Ectodermal cell (in vitro differentiated cells): ENCODE results near the gene AMBN.
"Not testable (repeated sequence)": the region's sequence is repeated elsewhere in the genome, so short reads cannot be mapped to it uniquely, and the experiment has no call there.

Source experiments
- H3K27ac ChIP-seq: 2 replicates; pipeline ENCODE4 v1.7.0; 2013; ENCODE audit warnings: mild to moderate bottlenecking, low read depth, low read length; ENCODE audit not compliant: insufficient read depth, poor library complexity, severe bottlenecking
- H3K27me3 ChIP-seq: 2 replicates; pipeline ENCODE4 v1.7.0; 2013; ENCODE audit warnings: mild to moderate bottlenecking, low read length; ENCODE audit not compliant: insufficient read depth, control insufficient read depth, poor library complexity, severe bottlenecking
- H3K36me3 ChIP-seq: one replicate; pipeline ENCODE4 v1.7.0; 2013; ENCODE audit warnings: low read length; ENCODE audit not compliant: control insufficient read depth, insufficient read depth
- H3K4me1 ChIP-seq: one replicate; pipeline ENCODE4 v1.7.0; 2013; ENCODE audit warnings: low read length; ENCODE audit not compliant: control insufficient read depth, insufficient read depth
- H3K4me3 ChIP-seq: 2 replicates; pipeline ENCODE4 v1.7.0; 2013; ENCODE audit warnings: low read depth, low read length, control low read depth; ENCODE audit not compliant: insufficient read depth
- H3K9me3 ChIP-seq: 2 replicates; pipeline ENCODE4 v1.7.0; 2013; ENCODE audit warnings: mild to moderate bottlenecking, low read length, moderate library complexity; ENCODE audit not compliant: control insufficient read depth
- WGBS, 2 experiments: methylation state at CpG; one replicate each; pipeline ENCODE4 v1.1.7; 2013; ENCODE audit warnings: missing lambda C conversion rate in 2 of 2; 5-methylcytosine and 5-hydroxymethylcytosine counted together

AMBN gene

DNA sequence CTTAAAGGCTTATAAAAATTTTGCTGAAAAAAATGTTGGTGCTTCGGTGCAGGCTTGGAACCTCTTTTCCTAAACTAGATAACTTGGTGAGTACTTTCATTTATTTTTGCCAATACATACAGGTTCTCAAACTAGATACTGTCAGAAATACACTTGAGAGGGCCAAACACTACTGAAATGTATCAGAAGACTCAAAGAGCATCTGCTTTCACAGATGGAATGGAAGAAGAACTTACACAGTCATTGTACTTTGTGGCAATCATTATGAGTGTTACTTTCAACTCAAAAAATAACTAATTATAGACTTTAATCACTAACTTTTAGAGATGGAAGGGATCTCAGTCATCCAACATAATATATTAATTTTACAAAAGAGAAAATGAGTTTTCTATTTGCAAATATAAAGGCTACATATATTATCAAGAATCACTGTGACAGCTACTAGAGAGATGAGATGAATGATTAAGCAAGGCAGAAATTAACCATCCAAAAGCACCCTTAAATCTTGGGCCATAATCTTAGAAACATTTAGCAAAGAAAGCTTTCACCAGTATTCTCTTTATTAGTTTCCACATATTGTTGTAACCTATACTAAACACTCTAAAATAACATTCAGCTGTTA, 37.5 kb downstream of the AMBN start:
- Histone ChIP-seq H3K4me1 (no peaks in the 10 kb centered on the region), H3K4me3 (no peak overlapping the region), H3K27ac (no peak overlapping the region), H3K27me3 (no peaks in the 10 kb centered on the region), H3K36me3 (no peaks in the 10 kb centered on the region), H3K9me3 (no peaks in the 10 kb centered on the region)
- 100% methylated on average over 1 of the region's 1 CpG for WGBS, 2 experiments

DNA sequence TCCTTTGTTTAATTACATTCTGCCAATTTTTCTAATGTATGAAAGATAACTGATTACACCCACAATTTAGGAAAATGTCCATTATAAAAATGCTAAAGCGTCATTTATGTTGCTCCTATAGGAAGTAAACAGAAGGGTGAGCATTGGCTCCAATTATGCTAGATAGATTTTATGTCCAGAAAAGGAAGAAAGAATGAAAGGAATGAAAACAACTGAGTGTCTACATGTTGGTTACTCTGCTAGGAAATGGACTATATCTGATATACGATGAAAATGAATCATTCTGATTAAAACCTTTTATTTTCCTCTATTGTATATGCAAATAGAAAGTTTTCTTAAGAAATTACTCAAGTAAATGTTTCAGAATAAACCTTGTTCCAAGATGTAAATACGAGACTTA, 38.1 kb downstream of the AMBN start:
- Histone ChIP-seq H3K27ac (no peak overlapping the region), H3K36me3 (no peaks in the 10 kb centered on the region), H3K9me3 (no peaks in the 10 kb centered on the region), H3K27me3 (no peaks in the 10 kb centered on the region), H3K4me1 (no peaks in the 10 kb centered on the region), H3K4me3 (no peak overlapping the region)
- 92 to 100% methylated on average over 1 to 2 of the region's 3 CpGs for WGBS, 2 experiments

DNA sequence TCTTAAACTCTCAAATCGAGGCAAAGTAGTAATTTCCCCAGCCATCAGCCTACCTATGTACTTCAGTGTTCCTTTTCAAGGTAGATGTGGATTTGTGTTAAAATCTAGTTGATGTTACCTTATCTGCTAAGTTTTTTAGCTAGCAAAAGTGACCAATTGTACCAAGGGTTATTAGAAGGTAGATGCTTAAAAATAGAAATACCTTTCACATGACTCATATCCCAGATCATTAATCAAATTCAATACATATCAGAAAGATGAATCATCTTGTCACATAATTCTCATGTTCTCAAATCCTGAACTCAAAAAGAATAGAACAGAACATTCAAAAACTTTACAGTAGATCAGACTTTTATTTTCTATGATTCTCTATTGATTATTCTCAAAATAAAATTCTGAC, 40.0 kb downstream of the AMBN start:
- Histone ChIP-seq H3K9me3 (no peaks in the 10 kb centered on the region), H3K4me3 (no peak overlapping the region), H3K27me3 (no peaks in the 10 kb centered on the region), H3K27ac (no peak overlapping the region), H3K36me3 (no peaks in the 10 kb centered on the region), H3K4me1 (no peaks in the 10 kb centered on the region)
- WGBS, 2 experiments = 93% methylated on average over 1 of the region's 1 CpG; no CpG with 5 or more reads in 1 of the 2 experiments

DNA sequence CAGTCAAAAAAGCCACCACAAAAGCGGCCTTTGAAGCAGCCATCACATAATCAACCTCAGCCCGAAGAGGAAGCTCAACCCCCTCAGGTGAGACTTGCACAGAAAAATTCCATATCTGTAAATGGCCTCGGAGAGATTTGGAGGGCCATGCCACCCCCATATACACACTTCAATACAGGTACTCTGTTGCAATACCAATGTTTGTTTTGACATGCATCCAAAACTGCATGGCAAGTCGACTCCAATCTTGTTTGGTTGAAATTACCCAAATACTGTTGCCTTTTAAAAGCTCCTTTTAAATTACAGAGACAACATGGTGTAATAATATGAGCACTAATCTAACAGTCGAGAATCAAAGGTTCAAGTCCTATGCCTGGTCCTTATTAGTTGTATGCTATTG, 42.4 kb downstream of the AMBN start:
- WGBS, 2 experiments = 90 to 93% methylated on average over 5 of the region's 5 CpGs
- Histone ChIP-seq H3K4me1 (no peaks in the 10 kb centered on the region), H3K4me3 (no peak overlapping the region), H3K27me3 (no peaks in the 10 kb centered on the region), H3K36me3 (no peaks in the 10 kb centered on the region), H3K27ac (no peak overlapping the region), H3K9me3 (no peaks in the 10 kb centered on the region)

DNA sequence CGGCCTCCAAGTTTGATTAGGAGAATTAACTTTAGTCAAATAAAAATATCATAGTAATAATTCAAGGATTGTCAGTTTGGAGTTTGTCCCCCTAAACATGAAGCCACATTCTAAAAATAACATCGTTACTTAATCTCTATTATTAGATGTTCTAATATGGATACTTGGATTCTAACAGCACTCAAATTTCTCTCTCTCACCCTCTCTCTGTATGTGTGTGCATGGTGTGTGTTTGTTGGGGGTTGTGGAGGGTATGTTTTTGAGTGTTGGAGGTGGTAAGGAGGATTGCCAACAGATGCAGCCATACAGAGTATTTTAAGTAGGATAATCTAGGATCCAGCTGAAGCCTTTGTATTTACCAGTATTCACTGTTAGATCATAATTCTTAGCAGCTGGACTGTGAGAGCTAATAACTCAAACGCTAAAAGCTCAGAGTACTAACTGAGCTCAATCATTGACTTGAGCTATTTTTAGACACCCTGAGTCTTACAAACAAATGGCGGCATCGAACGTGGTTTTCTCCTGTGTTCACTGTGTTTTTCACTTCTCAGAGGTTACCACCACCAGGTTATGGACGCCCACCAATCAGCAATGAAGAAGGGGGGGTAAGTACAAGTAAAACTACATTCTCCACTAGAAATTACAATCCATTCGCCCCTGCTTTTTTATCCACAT, 45.3 kb downstream of the AMBN start:
- Histone ChIP-seq H3K27me3 (no peaks in the 10 kb centered on the region), H3K9me3 (no peaks in the 10 kb centered on the region), H3K4me3 (no peak overlapping the region), H3K36me3 (no peaks in the 10 kb centered on the region), H3K4me1 (no peaks in the 10 kb centered on the region), H3K27ac (no peak overlapping the region)
- WGBS, 2 experiments = 89 to 95% methylated on average over 6 to 7 of the region's 8 CpGs

DNA sequence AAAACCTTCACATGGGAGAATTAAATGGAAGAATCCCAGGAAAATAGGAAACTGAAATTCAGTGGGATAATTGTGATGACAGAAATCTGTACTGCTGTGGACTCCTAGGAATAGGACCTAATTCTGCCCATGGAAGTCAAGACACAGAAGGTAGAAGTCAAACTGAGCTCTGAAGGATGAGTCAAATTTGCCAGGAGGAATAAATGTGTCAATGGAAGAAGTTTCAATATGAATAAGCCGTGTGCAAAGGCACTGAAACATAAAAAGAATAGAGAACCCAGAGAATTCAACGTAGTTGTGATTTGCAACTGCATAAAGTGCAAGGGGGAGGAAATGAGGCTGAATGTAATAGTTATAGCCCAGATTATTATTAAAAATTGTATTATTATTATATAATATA, 48.1 kb downstream of the AMBN start:
- Histone ChIP-seq H3K9me3 (no peaks in the 10 kb centered on the region), H3K27me3 (no peaks in the 10 kb centered on the region), H3K27ac (no peak overlapping the region), H3K36me3 (no peaks in the 10 kb centered on the region), H3K4me3 (no peak overlapping the region), H3K4me1 (no peaks in the 10 kb centered on the region)
- 88 to 90% methylated on average over 2 of the region's 2 CpGs for WGBS, 2 experiments

DNA sequence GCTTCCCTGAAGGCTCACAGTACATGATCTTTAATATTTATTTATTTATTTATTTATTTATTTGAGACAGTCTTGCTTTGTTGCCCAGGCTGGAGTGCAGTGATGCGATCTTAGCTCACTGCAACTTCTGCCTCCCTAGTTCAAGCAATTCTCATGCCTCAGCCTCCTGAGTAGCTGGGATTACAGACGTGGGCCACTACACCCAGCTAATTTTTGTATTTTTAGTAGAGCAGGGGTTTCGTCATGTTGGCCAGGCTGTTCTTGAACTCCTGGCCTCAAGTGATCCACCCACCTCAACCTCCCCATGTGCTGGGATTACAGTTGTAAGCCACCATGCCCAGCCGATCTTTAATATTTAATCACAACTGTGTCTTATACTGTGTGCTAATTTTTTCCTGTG, 58.7 kb downstream of the AMBN start:
- not testable (repeated sequence) for H3K36me3 ChIP-seq, H3K27ac ChIP-seq, H3K4me3 ChIP-seq, H3K9me3 ChIP-seq, H3K4me1 ChIP-seq, H3K27me3 ChIP-seq
- WGBS, 2 experiments = 86 to 90% methylated on average over 3 to 4 of the region's 4 CpGs

DNA sequence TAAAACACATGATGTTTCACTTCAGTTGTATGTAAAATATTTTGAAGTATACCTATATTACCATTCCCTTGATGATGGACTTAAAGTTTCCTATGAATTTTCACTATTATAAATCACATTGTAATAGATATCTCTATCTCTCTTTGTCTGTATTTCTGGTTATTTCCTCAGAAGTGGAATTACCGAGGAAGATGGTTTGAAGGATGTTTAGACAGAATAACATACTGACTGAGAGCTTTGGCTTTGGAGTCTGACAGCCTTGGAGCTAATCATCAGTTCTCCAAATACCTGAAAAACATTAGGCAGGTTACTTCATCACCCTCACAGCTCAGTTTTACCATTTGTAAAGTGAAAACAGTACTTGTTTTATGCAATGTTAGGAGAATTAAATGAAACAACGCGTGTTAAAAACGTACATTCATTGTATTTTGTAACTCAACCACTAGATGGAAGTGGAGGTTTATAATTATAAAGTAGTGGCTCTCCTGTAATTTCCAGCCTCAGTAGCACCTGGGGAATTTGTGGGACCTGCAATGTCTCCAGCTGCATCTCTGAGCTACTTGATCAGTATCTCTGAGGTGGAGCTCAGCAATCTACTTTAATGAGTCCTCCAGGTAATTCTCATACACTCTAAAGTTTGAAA, 59.9 kb downstream of the AMBN start:
- no peak overlapping the region for H3K27ac ChIP-seq
- H3K27me3 ChIP-seq = no peaks in the 10 kb centered on the region
- H3K4me1 ChIP-seq = no peaks in the 10 kb centered on the region
- WGBS, 2 experiments = 31 to 46% methylated on average over 3 to 4 of the region's 4 CpGs
- no peaks in the 10 kb centered on the region for H3K36me3 ChIP-seq
- H3K4me3 ChIP-seq = no peak overlapping the region
- no peaks in the 10 kb centered on the region for H3K9me3 ChIP-seq

DNA sequence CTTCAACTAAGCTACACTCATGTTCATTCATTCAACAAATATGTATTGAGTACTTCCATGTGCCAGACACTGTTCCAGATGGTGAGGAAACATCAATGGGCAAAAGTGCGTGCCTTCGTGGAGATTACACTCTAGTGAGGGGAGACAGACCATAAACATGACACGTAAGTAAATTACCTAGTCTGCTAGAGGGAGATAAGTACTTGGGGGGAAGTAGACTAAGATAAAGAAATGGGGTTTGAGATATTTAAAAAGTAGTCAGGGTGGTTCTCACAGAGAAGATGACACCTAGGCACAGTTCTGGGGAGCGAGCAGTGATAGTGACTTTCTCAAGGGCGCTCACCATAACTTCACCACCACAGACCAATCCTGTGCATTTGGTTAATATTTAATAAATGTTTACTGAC, 62.6 kb downstream of the AMBN start:
- H3K36me3 ChIP-seq = no peaks in the 10 kb centered on the region
- H3K9me3 ChIP-seq = no peaks in the 10 kb centered on the region
- no peaks in the 10 kb centered on the region for H3K27me3 ChIP-seq
- no peaks in the 10 kb centered on the region for H3K4me1 ChIP-seq
- H3K4me3 ChIP-seq = no peak overlapping the region
- H3K27ac ChIP-seq = no peak overlapping the region
- WGBS, 2 experiments = 88 to 93% methylated on average over 3 to 5 of the region's 5 CpGs
